Right atrium auricular region (tissue), 2 donors: Measurements from ENCODE around the gene SHANK1. TPM values are rescaled to one million over a fixed set of nuclear protein-coding genes. Genes with fewer than 3 reads are reported as not detected.

Experiments used
- DNase-seq: peaks from one replicate; pipeline ENCODE4 v3.0.0-alpha.2; 2019; ENCODE audit warnings: low spot score
- H3K27ac ChIP-seq, 2 donors: fragments of 200-600 bp; sonication (generic); 1 replicate in 1 of 2; 2 replicates in 1 of 2; pipeline ENCODE4 v1.5.1; 2016 to 2019
- H3K27me3 ChIP-seq, 2 donors: fragments of 200-600 bp; sonication (generic); one replicate each; pipeline versions ENCODE4 v1.5.1 to v1.6.0; 2017 to 2019
- H3K36me3 ChIP-seq: fragments of 200-600 bp; sonication (generic); one replicate; pipeline ENCODE4 v1.5.1; 2016
- H3K4me1 ChIP-seq, 2 donors: fragments of 200-600 bp; sonication (generic); one replicate each; pipeline versions ENCODE4 v1.5.1 to v1.6.0; 2017 to 2019
- H3K4me3 ChIP-seq, 2 donors: fragments of 200-600 bp; sonication (generic); 1 replicate in 1 of 2; 2 replicates in 1 of 2; pipeline ENCODE4 v1.5.1; 2017 to 2019; ENCODE audit warnings: mild to moderate bottlenecking in 1 of 2, moderate library complexity in 1 of 2
- H3K9me3 ChIP-seq, 2 donors: fragments of 200-600 bp; sonication (generic); one replicate each; pipeline ENCODE4 v1.5.1; 2019
- total RNA-seq, 2 donors: library from RNA; depleted of rRNA; stranded (reverse); fragments of >200 nt; gene quantifications; one replicate each; pipeline ENCODE4 v1.1.0, GENCODE V29; 2016
- TF ChIP-seq, protein P1 (sequence below), 2 donors: fragments of 200-600 bp; sonication (generic); IDR thresholded peaks; one replicate each; pipeline ENCODE4 v1.5.1; 2019; ENCODE audit warnings: antibody characterized with exemption in 2 of 2

SHANK1 gene
- total RNA-seq, 2 donors from 2014 or later: 0.56 to 1.8 TPM

DNA sequence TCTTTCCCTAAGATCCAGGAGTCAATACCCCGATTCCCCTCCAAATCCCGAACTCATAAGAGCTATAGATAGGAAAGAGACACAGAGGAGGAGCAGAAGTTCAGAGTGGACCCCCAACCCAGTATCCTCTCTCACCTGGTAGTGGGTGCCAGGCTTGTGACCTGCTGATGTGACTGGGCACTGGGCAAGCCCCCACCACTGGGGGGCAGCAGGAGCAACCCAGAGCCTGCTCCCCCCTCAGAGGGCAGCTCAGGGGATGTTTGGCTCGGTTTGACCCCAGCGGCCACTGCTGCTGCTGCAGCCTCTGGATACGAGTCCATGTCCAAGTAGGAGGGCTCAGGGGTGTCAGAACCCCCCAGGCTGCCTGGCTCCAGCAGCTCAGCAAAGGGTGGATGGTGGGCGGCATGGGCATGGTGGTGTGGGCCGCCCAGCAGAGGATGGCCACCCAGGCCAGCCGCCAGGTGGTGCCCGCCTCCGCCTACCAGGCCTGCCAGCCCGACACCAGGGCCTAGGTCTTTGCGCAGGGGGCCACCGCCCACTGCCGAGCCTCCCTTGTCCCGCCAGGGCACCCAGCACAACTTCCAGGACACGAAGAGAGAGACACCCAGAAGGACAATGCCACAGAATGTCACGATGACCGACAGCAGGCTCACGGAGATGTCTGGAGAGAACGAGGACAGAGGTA is 87.3 kb downstream of the SHANK1 start:
- Histone ChIP-seq H3K27me3 (no peaks in the 10 kb centered on the region), H3K4me1 (no peaks in the 10 kb centered on the region), H3K4me3 (no peak overlapping the region), H3K27ac (no peak overlapping the region), H3K9me3 (peaks cover 7 to 28% of the 10 kb centered on the region in 2 donors), H3K36me3 (no peaks in the 10 kb centered on the region)
- TF ChIP-seq, protein P1, sequence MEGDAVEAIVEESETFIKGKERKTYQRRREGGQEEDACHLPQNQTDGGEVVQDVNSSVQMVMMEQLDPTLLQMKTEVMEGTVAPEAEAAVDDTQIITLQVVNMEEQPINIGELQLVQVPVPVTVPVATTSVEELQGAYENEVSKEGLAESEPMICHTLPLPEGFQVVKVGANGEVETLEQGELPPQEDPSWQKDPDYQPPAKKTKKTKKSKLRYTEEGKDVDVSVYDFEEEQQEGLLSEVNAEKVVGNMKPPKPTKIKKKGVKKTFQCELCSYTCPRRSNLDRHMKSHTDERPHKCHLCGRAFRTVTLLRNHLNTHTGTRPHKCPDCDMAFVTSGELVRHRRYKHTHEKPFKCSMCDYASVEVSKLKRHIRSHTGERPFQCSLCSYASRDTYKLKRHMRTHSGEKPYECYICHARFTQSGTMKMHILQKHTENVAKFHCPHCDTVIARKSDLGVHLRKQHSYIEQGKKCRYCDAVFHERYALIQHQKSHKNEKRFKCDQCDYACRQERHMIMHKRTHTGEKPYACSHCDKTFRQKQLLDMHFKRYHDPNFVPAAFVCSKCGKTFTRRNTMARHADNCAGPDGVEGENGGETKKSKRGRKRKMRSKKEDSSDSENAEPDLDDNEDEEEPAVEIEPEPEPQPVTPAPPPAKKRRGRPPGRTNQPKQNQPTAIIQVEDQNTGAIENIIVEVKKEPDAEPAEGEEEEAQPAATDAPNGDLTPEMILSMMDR (IDR thresholded peaks at IDR 0.05): no peak
- DNase-seq: no peak

DNA sequence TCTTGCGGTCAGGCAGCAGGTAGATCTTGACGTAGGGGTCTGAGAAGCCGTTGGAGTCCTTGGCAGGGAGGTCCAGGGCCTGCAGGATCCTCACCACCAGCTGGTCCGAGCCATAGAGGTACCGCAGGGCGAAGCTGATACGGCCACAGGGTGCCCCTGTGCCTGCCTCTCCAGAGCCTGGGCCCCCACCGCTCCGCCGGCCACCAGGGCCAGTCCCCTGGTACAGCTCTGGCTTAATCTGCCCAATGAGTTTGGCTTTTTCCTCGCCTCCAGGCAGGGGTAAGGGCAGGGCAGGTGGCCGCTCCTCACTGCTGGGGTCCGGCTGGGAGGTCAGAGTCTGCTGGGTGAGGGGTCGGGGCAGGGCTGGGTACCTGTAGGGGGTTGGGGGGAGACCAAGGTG is 89.8 kb downstream of the SHANK1 start:
- no peaks in the 10 kb centered on the region for H3K4me1 ChIP-seq
- peaks cover 7 to 24% of the 10 kb centered on the region in 2 donors for H3K9me3 ChIP-seq
- TF ChIP-seq, protein P1 (IDR thresholded peaks at IDR 0.05): no peak
- H3K4me3 ChIP-seq: no peak overlapping the region
- no peak for DNase-seq
- H3K36me3 ChIP-seq: no peaks in the 10 kb centered on the region
- H3K27ac ChIP-seq: no peak overlapping the region
- no peaks in the 10 kb centered on the region for H3K27me3 ChIP-seq

DNA sequence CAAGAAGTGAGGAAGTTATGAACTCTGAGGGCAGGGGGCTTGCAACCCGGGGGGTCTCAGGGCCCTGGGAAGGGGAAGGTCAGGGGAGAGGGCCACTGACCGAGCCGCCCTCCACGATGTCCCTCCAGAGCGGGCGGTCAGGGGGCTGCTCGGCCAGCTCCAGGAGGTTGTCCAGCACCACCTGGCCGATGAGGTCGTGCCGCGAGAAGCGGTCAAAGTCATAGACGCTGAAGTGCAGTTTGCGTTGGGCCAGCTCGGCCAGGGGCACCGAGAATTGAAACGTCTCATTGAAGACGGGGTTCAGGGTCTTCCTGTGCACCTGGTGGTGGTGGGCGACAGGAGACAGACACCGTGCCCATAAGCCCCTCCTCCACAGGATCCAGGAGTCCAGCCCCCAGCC is 90.4 kb downstream of the SHANK1 start:
- no peaks in the 10 kb centered on the region for H3K27me3 ChIP-seq
- TF ChIP-seq, protein P1 (IDR thresholded peaks at IDR 0.05): no peak
- no peaks in the 10 kb centered on the region for H3K4me1 ChIP-seq
- no peak overlapping the region for H3K27ac ChIP-seq
- no peak overlapping the region for H3K4me3 ChIP-seq
- H3K36me3 ChIP-seq: no peaks in the 10 kb centered on the region
- DNase-seq: no peak
- H3K9me3 ChIP-seq: peaks cover 7 to 18% of the 10 kb centered on the region in 2 donors

DNA sequence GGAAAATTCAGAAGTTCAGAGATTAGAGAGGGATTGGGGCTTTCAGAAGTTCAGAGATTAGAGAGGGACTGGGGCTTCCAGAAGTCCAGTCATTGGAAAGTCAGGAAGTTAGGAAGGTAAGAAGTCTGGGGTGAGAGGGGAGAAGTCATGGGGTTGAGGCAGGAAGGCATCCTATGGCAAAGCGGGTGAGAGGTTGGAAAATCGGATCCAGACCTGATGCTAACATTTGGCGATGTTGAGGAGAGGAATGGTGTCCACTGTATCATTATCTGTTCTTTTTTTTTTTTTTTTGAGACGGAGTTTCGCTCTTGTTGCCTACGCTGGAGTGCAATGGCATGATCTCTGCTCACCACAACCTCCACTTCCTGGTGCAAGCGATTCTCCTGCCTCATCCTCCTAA is 91.1 kb downstream of the SHANK1 start:
- Histone ChIP-seq H3K4me1 (no peaks in the 10 kb centered on the region), H3K36me3 (no peaks in the 10 kb centered on the region), H3K27me3 (no peaks in the 10 kb centered on the region), H3K9me3 (peaks cover 4 to 12% of the 10 kb centered on the region in 2 donors), H3K4me3 (no peak overlapping the region), H3K27ac (no peak overlapping the region)
- TF ChIP-seq, protein P1 (IDR thresholded peaks at IDR 0.05): no peak
- no peak for DNase-seq

DNA sequence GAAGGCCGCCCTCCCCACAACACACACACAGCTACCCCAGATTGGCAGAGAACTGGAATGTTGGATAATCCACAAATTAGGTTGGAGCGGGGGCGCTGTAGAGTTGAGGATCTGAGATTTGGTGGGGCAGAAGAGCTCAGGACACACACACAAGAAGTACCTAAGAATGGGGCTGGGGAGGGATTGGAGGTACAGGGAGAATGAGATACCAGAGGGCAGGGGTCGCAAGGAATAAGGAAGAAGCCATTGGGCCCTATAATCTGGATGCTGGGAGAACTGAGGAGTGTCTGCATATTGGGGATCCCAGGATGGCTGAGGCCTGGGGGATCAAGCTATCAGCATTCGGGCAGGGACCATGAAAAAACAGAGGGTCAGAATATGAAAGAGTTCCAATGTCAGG is 91.5 kb downstream of the SHANK1 start:
- H3K27me3 ChIP-seq: no peaks in the 10 kb centered on the region

More for the DNA sequence above, 91.5 kb downstream of the SHANK1 start:
- H3K4me3 ChIP-seq: no peak overlapping the region
- H3K36me3 ChIP-seq: no peaks in the 10 kb centered on the region
- H3K9me3 ChIP-seq: peaks cover 0 to 8% of the 10 kb centered on the region in 2 donors
- TF ChIP-seq, protein P1 (IDR thresholded peaks at IDR 0.05): no peak
- no peak overlapping the region for H3K27ac ChIP-seq
- DNase-seq: no peak
- H3K4me1 ChIP-seq: no peaks in the 10 kb centered on the region
